ENCODE measurements around the gene PTPDC1.

- TF ChIP-seq RAD21 (IDR thresholded peaks at IDR 0.05) = no peak
- no peak for TF ChIP-seq CTCF (IDR thresholded peaks at IDR 0.05; ENCODE audit: low read depth, low read length, missing input control)
- TF ChIP-seq TAF1 (conservative IDR thresholded peaks at IDR 0.05) = no peak
- TF ChIP-seq ZBTB33 (IDR thresholded peaks at IDR 0.05) = no peak
- no peak for TF ChIP-seq RXRA (IDR thresholded peaks at IDR 0.05)
Measured at GRCh38 chr9:94101162-94101853, 17.0 kb downstream of the PTPDC1 start.
